Measurements from ENCODE around the gene ZBED4.

- TF ChIP-seq, protein P1, sequence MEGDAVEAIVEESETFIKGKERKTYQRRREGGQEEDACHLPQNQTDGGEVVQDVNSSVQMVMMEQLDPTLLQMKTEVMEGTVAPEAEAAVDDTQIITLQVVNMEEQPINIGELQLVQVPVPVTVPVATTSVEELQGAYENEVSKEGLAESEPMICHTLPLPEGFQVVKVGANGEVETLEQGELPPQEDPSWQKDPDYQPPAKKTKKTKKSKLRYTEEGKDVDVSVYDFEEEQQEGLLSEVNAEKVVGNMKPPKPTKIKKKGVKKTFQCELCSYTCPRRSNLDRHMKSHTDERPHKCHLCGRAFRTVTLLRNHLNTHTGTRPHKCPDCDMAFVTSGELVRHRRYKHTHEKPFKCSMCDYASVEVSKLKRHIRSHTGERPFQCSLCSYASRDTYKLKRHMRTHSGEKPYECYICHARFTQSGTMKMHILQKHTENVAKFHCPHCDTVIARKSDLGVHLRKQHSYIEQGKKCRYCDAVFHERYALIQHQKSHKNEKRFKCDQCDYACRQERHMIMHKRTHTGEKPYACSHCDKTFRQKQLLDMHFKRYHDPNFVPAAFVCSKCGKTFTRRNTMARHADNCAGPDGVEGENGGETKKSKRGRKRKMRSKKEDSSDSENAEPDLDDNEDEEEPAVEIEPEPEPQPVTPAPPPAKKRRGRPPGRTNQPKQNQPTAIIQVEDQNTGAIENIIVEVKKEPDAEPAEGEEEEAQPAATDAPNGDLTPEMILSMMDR (IDR thresholded peaks at IDR 0.05): no peak
- TF ChIP-seq POLR2A (IDR thresholded peaks at IDR 0.05): no peak
These were observed 68.0 kb downstream of the ZBED4 start for GRCh38 chr22:49921508-49922278.

Data from adrenal gland (tissue), 5 donors.